ENCODE measurements around the gene DPYD. TPM values are rescaled to one million over a fixed set of nuclear protein-coding genes. Genes with fewer than 3 reads are reported as not detected.

The DPYD gene
- polyA plus RNA-seq, 1 donor: 32.5 TPM

DNA sequence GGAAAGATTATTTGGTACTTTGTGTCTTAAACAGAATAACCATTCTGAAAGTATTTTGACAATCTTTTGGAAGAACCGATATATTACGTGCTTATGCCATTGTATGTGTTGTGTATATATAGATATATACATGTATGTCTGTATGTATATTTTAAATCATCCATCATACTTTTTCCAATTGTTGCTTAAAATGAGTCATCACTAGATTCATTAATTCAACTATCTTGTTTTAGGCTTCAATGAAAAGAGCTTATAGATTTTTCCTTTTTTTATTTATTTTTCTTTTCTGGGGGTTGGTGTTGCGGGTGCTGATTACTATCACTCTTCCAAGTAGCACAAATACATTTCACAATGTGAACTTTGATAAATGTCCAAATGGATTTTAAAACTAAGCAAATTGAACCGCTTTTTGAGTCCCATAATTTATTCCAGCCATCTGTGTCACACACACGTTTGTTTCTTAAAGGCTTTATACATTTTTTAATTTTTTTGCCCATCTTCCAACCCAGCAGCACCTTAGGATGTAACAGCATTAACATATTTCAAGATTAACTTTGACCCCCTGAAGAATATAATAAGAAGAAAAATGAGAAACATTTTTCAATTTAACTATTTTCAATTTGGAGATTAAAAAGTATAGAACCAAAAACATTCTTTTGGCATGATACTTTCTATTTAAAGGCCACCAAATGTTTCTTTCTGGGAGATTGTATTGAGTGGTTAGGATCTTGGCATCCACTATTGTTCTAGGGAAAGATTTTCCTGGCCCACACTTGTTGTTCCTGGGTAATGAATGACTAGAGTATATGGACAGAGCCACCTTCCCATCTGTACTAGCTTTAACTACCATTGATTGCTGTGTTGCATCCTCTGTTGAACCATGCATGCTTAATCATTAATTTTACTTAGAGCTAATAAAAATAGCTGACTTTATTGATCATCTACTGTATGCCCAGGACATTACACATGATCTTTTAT, 9.3 kb upstream of the DPYD start:
- H3K9me3 ChIP-seq (ENCODE audit: control insufficient read depth, low read depth, low read length): no peaks in the 10 kb centered on the region
- no peaks in the 10 kb centered on the region for H3K36me3 ChIP-seq (ENCODE audit: control insufficient read depth, insufficient read depth, low read length)
- no peak overlapping the region for H3K4me3 ChIP-seq (ENCODE audit: low read length)
- peaks cover 13% of the 10 kb centered on the region for H3K4me1 ChIP-seq (ENCODE audit: control insufficient read depth, insufficient read depth, low read length)
- H3K27ac ChIP-seq (ENCODE audit: low read length): no peak overlapping the region
- DNase-seq: peak in 1 of 2 donors; percentile 14
- 54% methylated on average over 3 of the region's 5 CpGs for WGBS (ENCODE audit: insufficient coverage, low lambda C conversion rate)
- no peaks in the 10 kb centered on the region for H3K27me3 ChIP-seq (ENCODE audit: control insufficient read depth, insufficient read depth, low read length)

DNA sequence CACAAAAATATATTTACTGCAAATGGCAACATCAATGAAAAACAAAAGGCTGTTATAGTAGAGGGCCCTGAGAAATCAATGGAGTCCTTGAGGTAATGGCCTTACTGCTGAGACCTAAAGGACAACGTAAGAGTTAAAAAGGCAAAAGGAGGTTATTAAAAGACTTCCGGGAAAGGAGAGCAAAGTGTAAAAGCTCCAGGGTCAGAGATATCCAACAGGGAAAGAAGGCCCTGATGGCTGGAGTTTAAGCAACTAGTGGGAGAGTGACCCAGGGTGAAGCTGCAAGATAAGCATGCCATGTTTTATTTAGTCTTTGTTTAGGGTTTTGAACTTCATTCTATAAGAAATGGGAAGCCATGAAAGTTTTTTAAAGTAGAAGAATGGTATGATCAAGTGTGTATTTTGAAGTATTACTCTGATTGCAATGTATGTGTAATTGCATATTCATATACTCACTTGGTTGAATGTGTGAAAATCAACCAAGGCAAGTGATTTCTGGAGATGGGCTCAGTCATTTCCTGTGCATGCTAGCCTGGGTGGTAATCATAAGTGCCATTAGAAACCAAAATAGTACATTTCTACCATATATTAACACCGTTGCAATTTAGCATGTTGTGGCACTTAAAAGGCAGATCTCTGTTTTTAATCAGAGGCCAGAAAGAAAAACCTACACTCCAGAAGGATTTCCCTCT, 5.3 kb upstream of the DPYD start:
- no peaks in the 10 kb centered on the region for H3K27me3 ChIP-seq (ENCODE audit: control insufficient read depth, insufficient read depth, low read length)
- H3K36me3 ChIP-seq (ENCODE audit: control insufficient read depth, insufficient read depth, low read length): no peaks in the 10 kb centered on the region
- peaks cover 22% of the 10 kb centered on the region for H3K4me1 ChIP-seq (ENCODE audit: control insufficient read depth, insufficient read depth, low read length)
- 33% methylated on average over 3 of the region's 3 CpGs for WGBS (ENCODE audit: insufficient coverage, low lambda C conversion rate)
- peak overlapping the region; percentile 3 for H3K27ac ChIP-seq (ENCODE audit: low read length)
- DNase-seq: peak; percentile 31 to 66
- H3K9me3 ChIP-seq (ENCODE audit: control insufficient read depth, low read depth, low read length): no peaks in the 10 kb centered on the region
- no peak overlapping the region for H3K4me3 ChIP-seq (ENCODE audit: low read length)

DNA sequence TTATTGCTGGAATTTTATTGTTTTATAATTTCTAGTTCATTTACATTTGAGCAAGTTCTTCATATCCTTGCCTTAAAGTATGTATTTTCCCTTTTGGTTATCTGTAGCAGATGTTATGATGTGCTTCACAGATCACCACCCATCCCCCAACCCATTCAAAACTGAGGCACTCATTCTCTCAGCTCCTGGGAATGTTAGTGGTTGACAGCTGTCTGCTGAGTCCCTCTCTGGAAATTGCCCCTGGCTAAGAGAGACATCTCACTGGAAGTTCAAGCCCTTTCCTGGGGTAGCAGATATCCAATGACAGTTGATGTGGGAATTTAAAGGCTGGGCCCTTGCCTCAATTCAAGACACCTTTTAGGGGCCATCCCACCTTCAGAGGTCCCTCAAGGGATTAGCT, 4.3 kb upstream of the DPYD start:
- no peaks in the 10 kb centered on the region for H3K36me3 ChIP-seq (ENCODE audit: control insufficient read depth, insufficient read depth, low read length)
- peaks cover 22% of the 10 kb centered on the region for H3K4me1 ChIP-seq (ENCODE audit: control insufficient read depth, insufficient read depth, low read length)
- H3K4me3 ChIP-seq (ENCODE audit: low read length): no peak overlapping the region
- peak overlapping the region; percentile 1 for H3K27ac ChIP-seq (ENCODE audit: low read length)
- H3K27me3 ChIP-seq (ENCODE audit: control insufficient read depth, insufficient read depth, low read length): no peaks in the 10 kb centered on the region
- no peak for DNase-seq
- no peaks in the 10 kb centered on the region for H3K9me3 ChIP-seq (ENCODE audit: control insufficient read depth, low read depth, low read length)

DNA sequence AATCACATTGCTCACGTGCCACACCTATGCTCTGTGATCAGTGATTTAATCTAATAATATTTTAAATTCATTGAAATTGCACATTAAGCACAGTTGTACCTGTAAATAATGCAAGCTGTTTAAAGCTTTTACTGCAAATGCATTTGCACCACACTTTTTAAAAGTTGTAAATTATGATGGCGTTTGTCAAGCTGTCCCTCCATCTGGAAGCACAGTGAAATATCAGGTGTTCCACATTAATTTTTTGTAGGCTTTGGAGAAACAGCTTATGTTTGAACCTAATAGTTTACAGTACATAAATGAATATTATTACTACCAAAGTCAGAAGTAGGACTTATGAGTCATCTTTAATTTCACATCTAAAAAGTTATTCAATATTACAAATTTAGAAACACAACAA, 3.0 kb upstream of the DPYD start:
- no peaks in the 10 kb centered on the region for H3K36me3 ChIP-seq (ENCODE audit: control insufficient read depth, insufficient read depth, low read length)
- no peak for DNase-seq
- 20% methylated on average over 1 of the region's 2 CpGs for WGBS (ENCODE audit: insufficient coverage, low lambda C conversion rate)
- no peaks in the 10 kb centered on the region for H3K9me3 ChIP-seq (ENCODE audit: control insufficient read depth, low read depth, low read length)
- peaks cover 29% of the 10 kb centered on the region for H3K4me1 ChIP-seq (ENCODE audit: control insufficient read depth, insufficient read depth, low read length)
- H3K4me3 ChIP-seq (ENCODE audit: low read length): no peak overlapping the region
- H3K27ac ChIP-seq (ENCODE audit: low read length): no peak overlapping the region
- H3K27me3 ChIP-seq (ENCODE audit: control insufficient read depth, insufficient read depth, low read length): no peaks in the 10 kb centered on the region

DNA sequence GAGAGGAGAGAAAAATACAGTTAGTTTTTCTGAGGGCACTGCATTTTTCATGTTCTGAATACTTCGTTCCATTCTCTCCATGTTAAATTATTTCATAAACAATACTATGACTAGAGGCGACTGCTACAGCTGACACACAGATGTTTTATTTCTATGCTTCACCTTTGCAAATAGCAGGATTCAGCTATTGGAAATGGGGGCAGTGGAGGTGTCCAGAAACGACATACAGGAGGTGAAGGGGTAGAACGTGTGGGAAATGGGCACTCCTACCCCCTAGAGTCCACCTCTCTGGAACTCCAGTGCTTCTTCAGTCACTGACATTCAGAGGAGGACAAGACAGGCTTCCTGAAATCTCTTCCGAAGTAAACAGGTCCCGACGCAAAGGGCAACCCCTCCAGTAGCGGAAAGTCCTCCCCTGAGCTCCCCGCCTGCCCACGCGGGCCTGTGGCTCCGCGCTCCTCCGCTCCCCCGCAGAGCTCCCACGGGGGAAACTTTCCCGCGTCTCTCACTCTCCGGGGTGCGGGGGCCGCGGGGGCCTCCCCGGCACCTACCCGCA, 480 bp downstream of the DPYD start:
- Histone ChIP-seq H3K9me3 (ENCODE audit: control insufficient read depth, low read depth, low read length) (no peaks in the 10 kb centered on the region), H3K4me3 (ENCODE audit: low read length) (peak overlapping the region; percentile 93)
- WGBS (ENCODE audit: insufficient coverage, low lambda C conversion rate): no CpG with 5 or more reads among the region's 24 CpGs

DNA sequence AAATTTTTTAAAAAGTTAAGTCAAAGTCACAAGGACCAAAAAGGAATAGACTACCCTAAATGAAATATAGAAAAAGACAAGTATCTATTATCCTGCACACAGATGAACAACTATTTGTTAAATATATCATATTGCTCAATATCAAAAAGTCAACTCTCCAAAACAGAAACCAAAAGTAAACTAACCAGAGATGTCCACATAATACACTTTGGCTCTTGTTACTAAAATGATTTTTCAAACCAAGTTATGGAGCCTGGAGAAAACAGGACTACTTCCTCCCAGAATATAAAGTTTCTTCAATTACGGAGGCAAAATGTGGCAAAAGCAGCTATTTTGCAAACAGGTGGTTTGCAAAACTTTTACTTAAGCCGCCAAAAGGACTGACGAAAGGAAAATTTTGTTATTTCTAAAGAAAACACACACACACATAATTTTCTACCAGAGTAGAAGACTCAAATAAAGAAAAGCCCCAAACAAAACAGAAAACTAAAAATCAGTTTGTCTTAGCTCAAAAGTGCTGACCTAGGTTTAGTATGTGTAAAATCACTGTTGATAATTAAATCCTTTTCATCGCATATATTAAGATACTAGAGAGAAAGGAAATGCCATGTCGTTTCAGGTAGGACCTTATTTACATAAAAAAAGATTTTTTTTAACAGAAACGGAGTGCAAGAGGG, 1.1 kb downstream of the DPYD start:
- no peaks in the 10 kb centered on the region for H3K9me3 ChIP-seq (ENCODE audit: control insufficient read depth, low read depth, low read length)
- H3K4me3 ChIP-seq (ENCODE audit: low read length): peak overlapping the region; percentile 93
- peaks cover 11% of the 10 kb centered on the region for H3K4me1 ChIP-seq (ENCODE audit: control insufficient read depth, insufficient read depth, low read length)
- DNase-seq: peak; percentile 14 to 55
- WGBS (ENCODE audit: insufficient coverage, low lambda C conversion rate): 14% methylated on average over 4 of the region's 6 CpGs
- H3K36me3 ChIP-seq (ENCODE audit: control insufficient read depth, insufficient read depth, low read length): no peaks in the 10 kb centered on the region
- H3K27ac ChIP-seq (ENCODE audit: low read length): peak overlapping the region; percentile 94
- no peaks in the 10 kb centered on the region for H3K27me3 ChIP-seq (ENCODE audit: control insufficient read depth, insufficient read depth, low read length)

More for the DNA sequence above, 480 bp downstream of the DPYD start:
- Histone ChIP-seq H3K27ac (ENCODE audit: low read length) (peak overlapping the region; percentile 94), H3K27me3 (ENCODE audit: control insufficient read depth, insufficient read depth, low read length) (no peaks in the 10 kb centered on the region), H3K4me1 (ENCODE audit: control insufficient read depth, insufficient read depth, low read length) (peaks cover 17% of the 10 kb centered on the region), H3K36me3 (ENCODE audit: control insufficient read depth, insufficient read depth, low read length) (no peaks in the 10 kb centered on the region)
- DNase-seq: peak in 1 of 2 donors; percentile 15

DNA sequence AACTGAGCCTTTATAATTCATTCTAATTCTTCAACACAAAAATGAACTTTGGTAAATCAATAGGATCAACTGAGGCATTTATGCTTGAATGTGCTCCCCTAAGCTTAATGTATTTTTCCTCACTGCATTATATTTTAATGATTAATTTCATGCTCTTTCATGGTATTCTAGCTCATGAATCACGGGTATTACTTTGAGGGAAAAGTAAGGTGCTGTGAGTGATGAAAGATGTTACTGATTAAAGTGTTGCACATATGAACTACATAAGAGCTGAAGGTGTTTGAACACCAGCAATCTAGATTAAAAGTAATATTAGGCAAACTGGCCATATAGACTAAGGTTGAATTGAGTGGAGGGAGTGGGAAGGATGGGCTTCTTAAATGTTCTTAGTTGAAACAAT, 1.9 kb downstream of the DPYD start:
- H3K36me3 ChIP-seq (ENCODE audit: control insufficient read depth, insufficient read depth, low read length): no peaks in the 10 kb centered on the region
- H3K9me3 ChIP-seq (ENCODE audit: control insufficient read depth, low read depth, low read length): no peaks in the 10 kb centered on the region
- no peak overlapping the region for H3K27ac ChIP-seq (ENCODE audit: low read length)
- 88% methylated on average over 1 of the region's 1 CpG for WGBS (ENCODE audit: insufficient coverage, low lambda C conversion rate)
- no peaks in the 10 kb centered on the region for H3K27me3 ChIP-seq (ENCODE audit: control insufficient read depth, insufficient read depth, low read length)
- H3K4me3 ChIP-seq (ENCODE audit: low read length): peak overlapping the region; percentile 93
- H3K4me1 ChIP-seq (ENCODE audit: control insufficient read depth, insufficient read depth, low read length): peaks cover 11% of the 10 kb centered on the region
- no peak for DNase-seq

DNA sequence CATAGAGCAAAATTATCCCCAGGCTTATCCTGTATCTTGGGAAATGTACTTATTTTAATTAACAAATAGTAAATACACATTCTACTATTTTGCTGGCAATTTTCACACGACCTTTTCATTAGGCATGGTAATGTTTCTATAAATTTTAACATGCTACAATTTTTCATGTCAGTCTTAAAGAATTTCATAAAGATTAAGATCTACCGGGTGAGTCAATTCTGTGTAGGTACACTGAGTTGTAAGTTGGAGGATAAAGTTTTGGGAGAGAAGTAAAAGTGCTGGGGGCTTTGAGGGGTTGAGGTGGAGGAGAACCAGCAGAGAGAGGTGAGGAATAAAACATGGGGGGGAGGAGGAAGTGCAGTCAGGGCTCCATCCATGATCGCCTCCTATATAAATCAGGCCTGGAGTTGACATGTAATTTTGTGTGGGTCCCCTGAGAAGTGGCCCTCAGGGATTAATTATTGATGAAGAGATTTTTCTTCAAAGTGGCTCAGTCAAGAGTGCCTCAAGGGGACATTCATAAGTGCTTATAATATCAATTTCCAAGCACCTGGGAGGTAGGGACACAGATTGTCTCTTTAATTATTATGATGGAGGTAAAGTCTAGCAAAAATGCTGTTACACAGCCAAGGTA, 7.2 kb downstream of the DPYD start:
- WGBS (ENCODE audit: insufficient coverage, low lambda C conversion rate): 83% methylated on average over 2 of the region's 3 CpGs

DNA sequence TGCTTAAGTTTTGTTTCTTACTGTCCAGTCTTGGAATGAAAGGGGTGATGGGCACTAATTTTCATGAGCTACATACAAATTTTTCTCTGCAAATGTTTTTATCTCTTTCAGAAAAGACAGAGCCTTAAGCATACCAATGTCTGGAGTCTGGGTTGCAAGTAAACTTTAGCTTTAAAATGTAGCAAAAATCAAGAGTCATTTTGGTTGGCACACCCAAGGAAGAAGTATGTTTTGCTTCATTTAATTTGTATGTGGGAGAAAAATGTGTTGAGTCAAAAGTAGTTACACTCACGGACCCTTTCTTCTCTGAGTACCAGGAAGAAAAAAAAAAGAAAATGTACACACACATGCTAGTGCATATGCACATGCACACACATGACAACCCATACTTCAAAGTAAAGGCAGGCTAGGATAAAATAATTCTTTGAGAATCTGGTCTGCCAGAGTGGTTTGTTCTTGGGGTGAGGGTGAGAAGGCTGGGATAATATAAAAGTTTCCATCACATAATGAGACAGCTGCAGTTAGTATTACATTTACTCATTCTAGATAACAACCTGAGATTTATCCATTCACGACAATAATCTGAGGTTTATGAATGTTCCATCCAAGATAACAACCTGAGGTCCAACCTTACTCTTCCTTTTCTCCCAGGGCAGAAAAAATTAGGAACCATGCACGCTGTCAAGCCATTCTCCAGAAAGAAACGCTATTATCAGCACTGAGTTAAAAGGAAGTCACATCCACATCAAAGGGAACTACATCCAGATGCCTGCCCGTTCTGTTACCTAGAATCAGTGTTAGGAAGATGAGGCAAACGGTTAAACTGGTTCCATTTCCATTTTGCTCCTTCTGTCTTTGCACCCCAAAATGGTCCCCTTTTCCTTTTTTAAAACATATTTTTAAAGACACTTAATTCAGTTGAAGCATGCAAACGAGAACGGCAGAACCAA, 9.3 kb downstream of the DPYD start:
- 75% methylated on average over 2 of the region's 8 CpGs for WGBS (ENCODE audit: insufficient coverage, low lambda C conversion rate)
- Histone ChIP-seq H3K27ac (ENCODE audit: low read length) (no peak overlapping the region), H3K4me1 (ENCODE audit: control insufficient read depth, insufficient read depth, low read length) (no peaks in the 10 kb centered on the region), H3K36me3 (ENCODE audit: control insufficient read depth, insufficient read depth, low read length) (no peaks in the 10 kb centered on the region), H3K27me3 (ENCODE audit: control insufficient read depth, insufficient read depth, low read length) (no peaks in the 10 kb centered on the region), H3K4me3 (ENCODE audit: low read length) (no peak overlapping the region), H3K9me3 (ENCODE audit: control insufficient read depth, low read depth, low read length) (no peaks in the 10 kb centered on the region)
- no peak for DNase-seq

More for the DNA sequence above, 7.2 kb downstream of the DPYD start:
- DNase-seq: no peak
- no peaks in the 10 kb centered on the region for H3K36me3 ChIP-seq (ENCODE audit: control insufficient read depth, insufficient read depth, low read length)
- no peaks in the 10 kb centered on the region for H3K9me3 ChIP-seq (ENCODE audit: control insufficient read depth, low read depth, low read length)
- H3K27me3 ChIP-seq (ENCODE audit: control insufficient read depth, insufficient read depth, low read length): no peaks in the 10 kb centered on the region
- no peak overlapping the region for H3K4me3 ChIP-seq (ENCODE audit: low read length)
- no peaks in the 10 kb centered on the region for H3K4me1 ChIP-seq (ENCODE audit: control insufficient read depth, insufficient read depth, low read length)
- H3K27ac ChIP-seq (ENCODE audit: low read length): no peak overlapping the region

All from large intestine (tissue), 3 donors.